ENCODE results near the gene SMURF2. TPM values are rescaled to one million over a fixed set of nuclear protein-coding genes. Genes with fewer than 3 reads are reported as not detected.
A peak's percentile ranks its signal among the peaks of the same experiment; 100 is the strongest.

SMURF2 gene
- total and polyA plus RNA-seq, 9 of the 15 experiments (the other 6 are each of a cell fraction or from before 2014, with no cell fraction given) = 3.8 to 22.0 (median 14.8) TPM

- TF ChIP-seq ZNF512 (tag; IDR thresholded peaks at IDR 0.05) = no peak
- TF ChIP-seq SETDB1 (IDR thresholded peaks at IDR 0.05; ENCODE audit: low read length) = no peak
- no peak for TF ChIP-seq GABPB2 (CRISPR knock-in tag; conservative IDR thresholded peaks at IDR 0.05)
- TF ChIP-seq XRCC3 (IDR thresholded peaks at IDR 0.05) = no peak
- TF ChIP-seq NRF1 (conservative IDR thresholded peaks at IDR 0.05 in 1 of 2, IDR thresholded peaks at IDR 0.05 in 1 of 2) = no peak
- TF ChIP-seq KLF1 (tag; IDR thresholded peaks at IDR 0.05) = peak; percentile 91
- no peak for TF ChIP-seq MBD1 (CRISPR knock-in tag; IDR thresholded peaks at IDR 0.05)
- TF ChIP-seq HMG20A (CRISPR knock-in tag; conservative IDR thresholded peaks at IDR 0.05) = no peak
- TF ChIP-seq ZNF12 (CRISPR knock-in tag; IDR thresholded peaks at IDR 0.05) = peak; percentile 69; the same call in 1 of the 2 replicates
- peak; percentile 64; the same call in 1 of the 2 replicates for TF ChIP-seq SAFB (IDR thresholded peaks at IDR 0.05; ENCODE audit: borderline replicate concordance, low read depth, low read length)
- no peak; the same call in 1 of the 2 replicates for TF ChIP-seq THRAP3 (IDR thresholded peaks at IDR 0.05; ENCODE audit: borderline replicate concordance)
- no peak for TF ChIP-seq HMBOX1 (IDR thresholded peaks at IDR 0.05)
- peak; percentile 84 for TF ChIP-seq ELF1 (tag; IDR thresholded peaks at IDR 0.05)
- TF ChIP-seq ELK1 (CRISPR knock-in tag; IDR thresholded peaks at IDR 0.05) = no peak
- TF ChIP-seq SMAD4 (CRISPR knock-in tag; conservative IDR thresholded peaks at IDR 0.05) = peak; percentile 90
- no peak for TF ChIP-seq SMAD1 (IDR thresholded peaks at IDR 0.05; ENCODE audit: low read depth, low read length, partially characterized antibody)
- no peak for TF ChIP-seq ZNF518B (CRISPR knock-in tag; IDR thresholded peaks at IDR 0.05)
- no peak for TF ChIP-seq YBX1 (IDR thresholded peaks at IDR 0.05)
Observed at GRCh38 chr17:64506576-64507412, 155.3 kb downstream of the SMURF2 start, which contains the start of gene CEP95 (continued).

Measured in K562 (cell line).